CD4-positive, alpha-beta T cell treated with Interleukin-2 at 100 ng/mL for 4 hours (primary cell): ENCODE results near the gene CCDC150.
"Not testable (repeated sequence)": the region's sequence is repeated elsewhere in the genome, so short reads cannot be mapped to it uniquely, and the experiment has no call there.

Source experiments
- DNase-seq: peaks from one replicate; pipeline ENCODE4 v3.0.0-alpha.2; 2020; ENCODE audit warnings: low spot score

Gene CCDC150

DNA sequence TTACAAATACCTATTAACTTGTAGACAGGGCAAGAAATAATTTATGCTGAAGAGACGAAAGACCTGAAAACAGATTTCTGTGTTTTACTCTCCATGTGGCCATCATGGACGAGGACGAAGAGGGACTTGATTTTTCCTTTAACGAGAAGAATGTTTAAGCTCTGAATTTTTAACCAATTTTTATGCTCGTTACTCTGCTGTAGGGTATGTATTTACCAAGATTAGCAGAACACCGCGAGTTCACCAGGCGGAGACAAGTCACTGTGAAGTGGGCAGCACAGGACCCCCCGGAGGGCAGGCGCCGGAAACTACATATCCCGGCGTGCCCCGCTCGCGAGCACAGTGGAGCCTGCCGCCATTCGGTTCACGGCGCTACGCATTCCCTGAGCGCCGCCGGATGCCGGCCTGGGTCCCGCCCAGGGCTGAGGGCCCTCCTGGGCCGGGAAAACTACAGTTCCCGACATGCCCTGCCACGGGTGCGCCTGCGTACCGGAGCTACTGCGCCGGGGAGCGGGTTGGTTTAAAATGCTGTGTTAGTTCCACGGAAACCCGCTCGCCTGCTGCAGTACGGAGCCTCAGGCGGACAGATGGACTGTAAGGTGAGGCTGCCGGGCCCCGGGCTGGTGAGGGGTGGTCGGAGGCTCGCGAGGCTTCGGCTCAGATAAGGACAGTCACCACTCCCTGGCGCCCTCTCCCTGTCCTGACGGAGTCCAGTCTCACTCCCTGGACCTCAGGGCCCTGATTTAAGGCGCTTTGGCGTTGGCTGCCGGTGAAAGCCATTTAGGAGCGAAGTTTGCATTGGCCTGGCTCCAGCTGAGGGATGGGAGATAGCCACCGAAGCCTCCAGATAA is at the start of gene CCDC150:
TSS of gene CCDC150 (plus strand) at position 536 of the 851 bp plus-strand sequence. CDS start at position 588, 52 bp downstream.
- peak; percentile 94 for DNase-seq

DNA sequence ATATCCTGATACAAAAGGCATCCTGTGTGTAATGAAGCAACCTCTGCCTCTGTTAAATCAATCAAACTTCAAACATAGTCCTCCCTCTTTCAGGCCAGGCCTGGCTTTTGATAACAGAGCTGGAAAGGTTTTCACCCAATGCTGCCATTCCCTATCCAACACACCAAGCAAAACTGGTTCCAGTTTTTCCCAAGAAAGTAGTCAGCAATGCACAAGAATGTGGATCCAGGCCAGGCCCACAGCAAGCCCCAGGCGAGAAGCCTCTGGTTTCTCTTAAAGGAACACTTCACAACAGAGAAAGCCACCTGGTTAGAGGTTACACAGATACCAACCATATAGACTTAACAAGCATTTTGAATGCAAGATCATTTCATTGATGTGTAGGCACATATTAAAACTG is 49.2 kb upstream of the CCDC150 start:
- DNase-seq: no peak

DNA sequence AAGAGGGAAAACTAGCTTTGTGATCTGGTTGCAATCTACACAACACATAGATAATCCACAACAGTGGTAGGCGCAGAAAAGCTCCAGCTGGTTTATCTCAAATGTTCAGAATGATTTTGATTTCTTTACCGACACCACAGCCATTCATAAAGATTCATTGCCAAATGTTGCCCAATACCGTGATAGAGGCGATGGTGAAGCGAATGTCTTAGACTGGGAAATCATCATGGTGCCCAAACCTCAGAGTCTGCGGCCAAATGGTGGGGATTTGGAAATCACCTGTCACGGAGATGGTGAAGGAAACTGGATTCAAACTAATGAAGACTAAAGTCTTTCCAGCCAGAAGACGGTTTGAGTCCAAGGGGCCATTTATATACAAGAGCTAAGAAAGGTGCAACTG is 48.5 kb upstream of the CCDC150 start:
- no peak for DNase-seq

DNA sequence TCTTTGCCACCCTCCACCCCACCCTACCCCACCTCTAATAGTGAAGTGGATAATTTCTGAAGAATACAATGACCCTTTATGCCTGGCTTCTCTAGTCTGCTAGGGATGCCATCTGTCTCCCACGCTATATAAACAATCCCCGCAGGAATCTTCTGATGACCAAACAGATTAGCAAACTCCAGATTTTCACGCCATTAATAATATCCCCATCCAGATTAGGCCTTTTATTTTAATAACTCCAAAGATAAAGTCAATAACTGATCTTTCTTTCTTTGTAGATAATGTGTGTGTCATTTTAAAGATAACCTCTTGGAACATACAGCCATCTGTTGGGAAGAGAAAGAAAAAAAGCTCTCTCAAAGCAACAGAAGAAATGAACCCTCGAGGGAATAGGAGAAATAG is 47.9 kb upstream of the CCDC150 start:
- no peak for DNase-seq

GRCh38 chr2:196592331-196592910 is 47.1 kb upstream of the CCDC150 start:
- no peak for DNase-seq

- DNase-seq: no peak
These were observed 46.3 kb upstream of the CCDC150 start, which contains the start of gene HECW2 for GRCh38 chr2:196592911-196593881. Gene HECW2 (minus strand): TSS chr2:196593554.

DNA sequence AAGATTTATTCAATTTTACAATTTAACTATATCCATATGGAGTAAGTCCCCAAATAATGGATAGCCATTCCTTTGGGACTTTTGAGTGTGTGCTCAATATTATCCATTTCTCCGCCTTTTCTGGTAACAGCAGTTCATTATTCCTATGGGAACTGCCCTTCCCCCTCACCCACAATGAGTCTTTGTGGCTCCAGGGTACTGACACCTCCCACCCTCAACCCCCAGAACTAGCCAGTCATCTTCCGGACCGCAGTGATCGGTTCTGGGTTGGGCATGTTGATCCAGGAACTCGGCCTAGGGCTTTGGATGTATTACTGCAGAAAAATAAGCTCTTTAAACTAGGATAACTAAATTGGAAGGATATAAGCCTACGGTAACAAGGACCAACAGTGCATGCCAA is 45.4 kb upstream of the CCDC150 start:
- no peak for DNase-seq

DNA sequence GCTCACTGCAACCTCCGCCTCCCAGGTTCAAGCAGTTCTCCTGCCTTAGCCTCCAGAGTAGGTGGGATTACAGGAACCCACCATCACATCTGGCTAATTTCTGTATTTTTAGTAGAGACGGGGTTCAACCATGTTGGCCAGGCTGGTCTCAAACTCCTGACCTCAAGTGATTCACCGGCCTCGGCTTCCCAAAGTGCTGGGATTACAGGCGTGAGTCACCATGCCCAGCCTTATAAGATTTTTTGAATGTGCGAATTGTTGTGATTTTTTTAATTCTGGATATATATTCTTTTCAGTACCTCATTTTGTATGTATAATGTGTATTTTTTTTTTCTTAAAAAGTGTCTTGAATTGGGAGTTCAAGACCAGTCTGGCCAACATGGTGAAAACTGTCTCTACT is 42.0 kb upstream of the CCDC150 start:
- no peak for DNase-seq

- no peak for DNase-seq
These were observed 41.1 kb upstream of the CCDC150 start for GRCh38 chr2:196598412-196598811.

DNA sequence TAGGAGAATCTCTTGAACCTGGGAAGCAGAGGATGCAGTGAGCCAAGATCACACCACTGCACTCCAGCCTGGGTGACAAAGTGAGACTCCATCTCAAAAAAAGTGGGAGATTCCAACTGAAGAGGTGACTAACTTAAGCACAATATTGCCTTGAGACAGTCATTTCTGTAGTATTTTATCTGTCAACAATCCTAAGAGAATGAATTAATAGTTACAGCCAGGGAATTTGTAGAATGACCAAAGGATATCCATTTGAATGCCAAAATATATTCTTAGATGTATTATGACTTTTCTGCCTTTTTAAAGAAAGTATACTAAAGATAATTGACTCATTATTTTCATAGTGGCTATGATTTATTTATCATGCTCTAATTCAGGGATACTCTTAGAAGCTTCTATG is 40.7 kb upstream of the CCDC150 start:
- no peak for DNase-seq

DNA sequence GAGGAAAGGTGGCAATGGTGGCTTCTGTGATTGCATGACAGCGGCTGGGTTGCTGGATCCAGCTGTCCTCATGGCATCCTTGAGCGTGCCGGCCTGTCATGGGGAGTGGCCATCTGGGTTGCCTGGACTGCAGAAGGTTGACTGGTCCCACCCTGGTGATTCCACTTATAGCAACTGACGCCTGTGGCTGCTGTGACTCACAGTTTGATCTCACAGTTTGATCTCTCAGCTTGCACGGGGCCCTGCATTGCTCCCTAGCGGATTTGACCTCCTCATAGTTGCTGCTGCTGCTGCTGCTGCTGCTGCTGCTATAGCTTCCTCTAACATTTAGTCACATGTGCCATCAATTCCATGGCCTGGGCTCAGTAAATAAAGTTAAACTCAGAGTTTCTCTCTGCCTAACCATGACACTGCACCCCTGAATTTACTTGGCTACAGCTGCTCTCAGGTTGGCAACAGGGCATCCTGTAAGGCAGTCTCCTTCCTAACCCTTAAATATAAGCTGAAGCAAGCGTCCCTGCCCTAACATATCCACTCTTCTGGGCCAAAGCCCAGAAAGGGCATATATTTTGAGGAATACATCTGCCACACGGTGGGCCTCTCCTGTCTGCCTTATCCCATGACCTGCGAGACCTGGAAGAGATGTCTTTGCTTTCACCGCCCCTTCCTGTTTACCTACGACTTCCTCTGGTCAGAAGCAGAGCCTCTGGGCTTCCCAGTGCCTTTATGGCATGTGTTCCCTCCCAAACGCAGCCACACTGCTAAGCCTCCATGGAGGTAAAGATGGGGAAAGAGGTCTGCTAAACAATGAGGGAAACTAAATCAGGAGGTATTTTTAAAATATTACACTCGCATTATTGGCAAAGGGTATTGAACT is 37.8 kb upstream of the CCDC150 start:
- DNase-seq: no peak

- DNase-seq: no peak
These were observed 35.3 kb upstream of the CCDC150 start for GRCh38 chr2:196604196-196604595.

- no peak for DNase-seq
These were observed 33.0 kb upstream of the CCDC150 start for GRCh38 chr2:196606516-196606915.

- DNase-seq: no peak
These were observed 32.4 kb upstream of the CCDC150 start for GRCh38 chr2:196607073-196607472.

DNA sequence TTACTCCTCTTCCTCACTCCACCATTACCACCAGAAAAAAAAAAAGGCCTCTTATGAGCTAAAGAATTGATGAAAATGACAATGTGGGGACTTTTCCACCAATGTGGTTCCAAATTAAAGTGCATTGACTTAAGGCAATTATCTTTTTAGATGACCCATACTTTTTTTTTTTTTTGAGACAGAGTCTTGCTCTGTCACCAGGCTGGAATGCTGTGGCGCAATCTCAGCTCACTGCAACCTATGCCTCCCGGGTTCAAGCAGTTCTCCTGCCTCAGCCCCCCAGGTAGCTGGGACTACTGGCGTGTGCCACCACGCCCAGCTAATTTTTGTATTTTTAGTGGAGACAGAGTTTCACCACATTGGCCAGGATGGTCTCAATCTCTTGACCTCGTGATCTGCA is 31.6 kb upstream of the CCDC150 start:
- DNase-seq: not testable (repeated sequence)

DNA sequence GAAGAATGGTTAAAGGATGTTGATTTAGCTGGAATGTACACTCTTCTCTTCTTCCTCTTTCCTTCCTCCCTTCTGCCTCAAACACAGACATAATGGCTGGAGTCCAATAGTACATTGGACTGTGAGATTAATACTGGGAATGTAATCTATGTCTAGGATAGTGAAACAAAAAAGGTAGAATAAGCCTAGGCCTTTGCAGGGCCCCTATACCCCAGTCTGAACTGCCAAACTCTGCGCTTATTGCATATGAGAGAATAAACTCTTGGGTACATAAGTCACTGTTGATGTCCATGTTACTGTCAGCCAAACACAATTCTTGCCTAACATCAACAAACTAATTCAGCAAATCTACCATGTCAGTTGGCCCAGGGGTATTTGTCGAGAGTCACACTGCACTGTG is 29.7 kb upstream of the CCDC150 start:
- no peak for DNase-seq

DNA sequence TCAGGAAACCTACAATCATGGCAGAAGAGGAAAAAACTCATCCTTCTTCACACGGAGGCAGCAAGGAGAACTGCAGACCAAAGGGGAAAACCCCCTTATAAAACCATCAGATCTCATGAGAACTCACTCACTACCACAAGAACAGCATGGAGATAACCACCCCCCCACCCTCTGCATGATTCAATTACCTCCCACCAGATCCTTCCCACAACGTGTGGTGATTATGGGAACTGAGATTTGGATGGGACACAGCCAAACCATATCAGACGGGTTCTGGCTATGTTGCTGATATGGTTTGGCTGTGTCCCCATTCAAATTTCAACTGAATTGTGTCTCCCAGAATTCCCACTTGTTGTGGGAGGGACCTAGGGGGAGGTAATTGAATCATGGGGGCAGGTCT is 28.7 kb upstream of the CCDC150 start:
- no peak for DNase-seq

- no peak for DNase-seq
These were observed 26.2 kb upstream of the CCDC150 start for GRCh38 chr2:196613302-196613701.

DNA sequence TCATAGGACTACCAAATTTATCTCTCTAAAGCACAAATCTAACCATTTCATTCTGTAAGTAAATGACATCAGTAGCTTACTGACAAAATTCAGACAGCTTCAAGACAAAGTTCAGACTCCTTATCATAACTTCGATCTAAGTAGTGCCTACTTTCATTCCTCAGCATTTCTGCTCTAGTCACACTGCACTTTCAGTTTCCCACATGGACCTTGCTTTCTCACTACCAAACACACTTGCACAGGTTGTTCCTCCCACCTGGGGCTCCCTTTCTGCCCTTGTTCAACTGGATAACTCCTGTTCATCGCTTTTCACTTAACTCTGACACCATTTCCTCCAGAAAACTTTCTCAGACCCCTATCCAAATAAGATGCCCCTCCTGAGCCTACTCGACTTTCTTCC is 22.1 kb upstream of the CCDC150 start:
- DNase-seq: no peak

DNA sequence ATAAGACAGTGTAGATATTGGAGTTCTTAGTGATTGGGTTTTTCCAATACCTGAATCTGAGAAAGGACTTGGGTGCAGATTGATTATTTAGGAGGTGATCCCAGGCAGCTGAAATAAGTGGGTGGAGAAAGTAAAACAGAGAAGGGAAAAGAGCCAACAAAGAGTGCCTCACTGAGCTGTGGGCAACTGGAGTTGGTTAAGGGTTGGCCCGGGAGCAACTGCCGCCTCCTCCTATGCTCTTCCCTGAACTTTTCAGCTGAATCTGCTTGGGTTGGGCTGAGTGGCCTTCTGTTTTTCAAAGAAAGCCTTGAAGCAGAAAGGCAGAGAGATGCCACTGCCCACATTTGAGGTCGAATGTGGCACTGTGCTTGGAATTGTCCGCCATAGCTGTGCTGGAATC is 20.9 kb upstream of the CCDC150 start:
- no peak for DNase-seq

DNA sequence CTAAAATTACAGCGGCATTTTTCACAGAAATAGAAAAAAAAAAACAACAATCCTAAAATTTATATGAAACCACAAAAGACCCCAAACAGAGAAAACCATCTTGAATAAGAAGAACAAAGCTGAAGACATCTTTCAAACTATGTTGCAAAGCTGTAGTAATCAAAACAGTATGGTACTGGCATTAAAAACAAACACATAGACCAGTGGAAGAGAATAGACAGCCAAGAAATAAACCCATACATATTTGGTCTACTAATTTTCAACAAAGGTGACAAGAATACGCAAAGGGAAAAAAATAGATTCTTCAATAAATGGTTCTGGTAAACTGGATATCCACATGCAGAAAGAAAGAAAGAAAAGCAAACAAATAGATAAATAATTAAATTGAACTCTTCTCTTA is 9.0 kb upstream of the CCDC150 start:
- no peak for DNase-seq

DNA sequence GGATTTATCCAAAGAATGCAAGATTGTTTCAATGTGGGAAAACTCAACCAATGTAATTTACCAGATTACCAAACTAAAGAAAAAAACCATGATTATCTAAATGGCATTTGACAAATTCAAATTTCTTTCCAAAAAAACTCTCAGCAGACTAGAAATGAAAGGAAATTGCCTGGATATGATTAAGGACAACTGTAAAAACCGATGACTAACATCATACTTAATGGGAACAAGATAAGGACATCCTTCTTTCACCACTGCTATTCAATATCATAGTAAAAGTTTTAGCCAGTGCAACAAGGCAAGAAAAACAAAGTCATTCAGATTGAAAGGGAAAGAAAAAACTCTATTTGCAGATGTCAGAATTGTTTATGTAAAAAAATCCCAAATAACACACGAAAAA is 4.4 kb upstream of the CCDC150 start:
- DNase-seq: no peak
